ENCODE data around the gene ANKH.
"Not testable (repeated sequence)": the region's sequence is repeated elsewhere in the genome, so short reads cannot be mapped to it uniquely, and the experiment has no call there.

The ANKH gene

DNA sequence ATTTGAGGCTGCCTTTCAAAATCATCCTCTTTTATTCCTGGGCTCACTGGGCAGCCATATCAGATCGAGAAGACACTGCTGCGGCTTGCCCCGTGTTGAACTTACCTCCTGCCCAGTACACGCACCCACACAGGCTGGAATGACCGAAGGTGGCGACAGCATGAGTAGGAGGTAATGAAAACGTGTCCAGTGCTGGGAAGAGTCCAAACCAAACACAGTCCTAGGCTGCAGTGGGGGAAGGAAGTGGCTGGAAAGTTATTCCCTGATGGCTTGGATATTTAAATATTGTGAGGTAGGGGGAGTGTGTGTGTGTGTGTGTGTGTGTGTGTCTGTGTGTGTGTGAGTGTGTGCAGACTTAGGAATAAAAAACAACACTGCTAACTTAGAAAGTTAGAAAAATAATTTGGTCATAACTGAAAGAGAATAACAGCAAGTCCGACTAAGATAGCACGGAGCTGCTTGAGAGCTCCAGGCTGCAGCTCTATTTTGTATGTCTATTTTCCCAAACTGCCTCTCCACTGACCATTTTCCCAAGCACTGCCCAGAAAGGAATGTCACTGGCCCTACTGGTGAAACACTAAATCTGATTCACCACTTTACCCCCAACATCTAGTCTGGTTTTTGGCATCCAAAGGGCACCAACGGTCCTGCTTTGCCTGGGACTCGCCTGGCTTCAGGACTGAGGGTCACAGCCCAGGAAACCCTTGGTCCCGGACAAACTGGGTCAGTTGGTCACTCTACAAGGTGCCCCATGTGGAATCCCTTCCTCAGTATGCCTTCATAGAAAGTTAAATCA is 41.2 kb downstream of the ANKH start:
- Histone ChIP-seq H3K9me3 (ENCODE audit: control insufficient read depth in 1 of 2, low read length in 2 of 2) (no peaks in the 10 kb centered on the region), H3K9ac (ENCODE audit: low read depth in 1 of 2, low read length in 2 of 2) (no peak overlapping the region), H3K27me3 (ENCODE audit: control insufficient read depth in 1 of 2, insufficient read depth in 2 of 2, low read length in 2 of 2) (no peaks in the 10 kb centered on the region), H3K27ac (ENCODE audit: low read depth, low read length) (no peak overlapping the region), H3K36me3 (ENCODE audit: control insufficient read depth in 1 of 2, insufficient read depth in 2 of 2, low read length in 2 of 2) (peaks cover 0 to 3% of the 10 kb centered on the region in 2 donors), H3K4me3 (ENCODE audit: low read depth in 1 of 2, low read length in 2 of 2) (no peak overlapping the region), H3K4me1 (ENCODE audit: control insufficient read depth in 1 of 2, insufficient read depth in 2 of 2, low read length in 2 of 2) (no peaks in the 10 kb centered on the region)

DNA sequence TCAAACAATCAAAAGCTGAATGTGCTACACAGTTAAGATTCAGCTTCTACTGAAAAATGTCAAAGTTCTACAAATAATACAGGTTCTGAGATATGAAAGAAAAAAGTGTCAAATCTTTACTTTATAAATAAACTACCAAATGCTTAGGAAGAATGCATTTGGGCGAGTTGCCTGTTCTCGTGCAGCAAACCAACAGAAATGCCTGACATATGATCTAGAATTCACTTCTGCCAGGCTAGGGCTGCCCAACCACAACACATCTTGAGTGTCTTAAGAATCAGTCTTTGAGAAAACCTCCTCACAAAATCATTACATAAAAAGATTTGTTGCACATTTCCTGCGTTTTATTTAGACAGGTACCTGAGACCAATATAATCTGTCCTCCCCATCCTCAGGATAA is 42.2 kb downstream of the ANKH start:
- Histone ChIP-seq H3K27me3 (ENCODE audit: control insufficient read depth in 1 of 2, insufficient read depth in 2 of 2, low read length in 2 of 2) (no peaks in the 10 kb centered on the region), H3K36me3 (ENCODE audit: control insufficient read depth in 1 of 2, insufficient read depth in 2 of 2, low read length in 2 of 2) (peaks cover 0 to 3% of the 10 kb centered on the region in 2 donors), H3K4me1 (ENCODE audit: control insufficient read depth in 1 of 2, insufficient read depth in 2 of 2, low read length in 2 of 2) (no peaks in the 10 kb centered on the region), H3K9ac (ENCODE audit: low read depth in 1 of 2, low read length in 2 of 2) (no peak overlapping the region), H3K27ac (ENCODE audit: low read depth, low read length) (no peak overlapping the region), H3K4me3 (ENCODE audit: low read depth in 1 of 2, low read length in 2 of 2) (no peak overlapping the region), H3K9me3 (ENCODE audit: control insufficient read depth in 1 of 2, low read length in 2 of 2) (no peaks in the 10 kb centered on the region)

DNA sequence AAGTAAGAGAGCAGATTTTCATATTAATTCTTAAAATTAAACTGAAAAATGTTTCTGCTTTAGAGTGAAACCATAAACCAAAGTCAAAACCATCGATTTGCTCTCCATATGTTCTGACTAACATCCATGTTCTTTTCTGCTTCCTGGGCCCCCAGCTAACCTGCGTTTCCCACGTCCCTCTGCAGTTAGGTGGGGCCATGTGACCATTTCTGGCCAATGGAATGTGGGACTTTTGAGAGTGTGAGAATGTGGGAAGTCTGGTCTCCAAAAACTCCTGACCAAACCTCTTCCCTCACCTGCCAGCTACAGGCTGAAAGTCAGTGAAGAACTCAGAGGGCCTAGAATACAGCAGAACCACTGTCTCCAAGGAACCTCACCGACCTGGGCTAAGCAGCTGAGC is 44.9 kb downstream of the ANKH start:
- Histone ChIP-seq H3K27me3 (ENCODE audit: control insufficient read depth in 1 of 2, insufficient read depth in 2 of 2, low read length in 2 of 2) (no peaks in the 10 kb centered on the region), H3K4me1 (ENCODE audit: control insufficient read depth in 1 of 2, insufficient read depth in 2 of 2, low read length in 2 of 2) (peaks cover 0 to under 1% of the 10 kb centered on the region in 2 donors), H3K9me3 (ENCODE audit: control insufficient read depth in 1 of 2, low read length in 2 of 2) (no peaks in the 10 kb centered on the region), H3K4me3 (ENCODE audit: low read depth in 1 of 2, low read length in 2 of 2) (no peak overlapping the region), H3K36me3 (ENCODE audit: control insufficient read depth in 1 of 2, insufficient read depth in 2 of 2, low read length in 2 of 2) (peaks cover 0 to 3% of the 10 kb centered on the region in 2 donors), H3K27ac (ENCODE audit: low read depth, low read length) (no peak overlapping the region), H3K9ac (ENCODE audit: low read depth in 1 of 2, low read length in 2 of 2) (no peak overlapping the region)

DNA sequence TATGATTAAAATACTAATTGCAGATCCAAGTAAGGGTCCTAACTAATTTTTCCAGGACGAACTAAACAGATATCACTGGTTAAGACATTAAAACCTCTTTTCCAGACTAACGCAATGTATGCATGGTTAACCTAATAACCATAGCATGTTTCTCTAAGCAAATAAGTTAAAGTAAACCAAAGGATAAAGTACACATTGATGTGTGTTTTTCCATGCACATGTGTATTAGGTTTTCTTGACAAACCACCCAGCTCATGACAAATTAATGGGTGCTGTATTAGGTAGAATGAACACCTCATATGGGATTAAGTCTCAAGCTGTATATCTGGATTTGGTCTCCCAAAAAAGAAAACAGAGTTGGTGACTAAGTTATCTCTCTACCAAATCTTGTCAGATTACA is 45.6 kb downstream of the ANKH start:
- H3K9me3 ChIP-seq (ENCODE audit: control insufficient read depth in 1 of 2, low read length in 2 of 2): no peaks in the 10 kb centered on the region
- H3K36me3 ChIP-seq (ENCODE audit: control insufficient read depth in 1 of 2, insufficient read depth in 2 of 2, low read length in 2 of 2): peaks cover 0 to 3% of the 10 kb centered on the region in 2 donors
- no peak overlapping the region for H3K9ac ChIP-seq (ENCODE audit: low read depth in 1 of 2, low read length in 2 of 2)
- no peak overlapping the region for H3K27ac ChIP-seq (ENCODE audit: low read depth, low read length)
- no peak overlapping the region for H3K4me3 ChIP-seq (ENCODE audit: low read depth in 1 of 2, low read length in 2 of 2)
- H3K4me1 ChIP-seq (ENCODE audit: control insufficient read depth in 1 of 2, insufficient read depth in 2 of 2, low read length in 2 of 2): peaks cover 0 to 6% of the 10 kb centered on the region in 2 donors
- H3K27me3 ChIP-seq (ENCODE audit: control insufficient read depth in 1 of 2, insufficient read depth in 2 of 2, low read length in 2 of 2): no peaks in the 10 kb centered on the region

DNA sequence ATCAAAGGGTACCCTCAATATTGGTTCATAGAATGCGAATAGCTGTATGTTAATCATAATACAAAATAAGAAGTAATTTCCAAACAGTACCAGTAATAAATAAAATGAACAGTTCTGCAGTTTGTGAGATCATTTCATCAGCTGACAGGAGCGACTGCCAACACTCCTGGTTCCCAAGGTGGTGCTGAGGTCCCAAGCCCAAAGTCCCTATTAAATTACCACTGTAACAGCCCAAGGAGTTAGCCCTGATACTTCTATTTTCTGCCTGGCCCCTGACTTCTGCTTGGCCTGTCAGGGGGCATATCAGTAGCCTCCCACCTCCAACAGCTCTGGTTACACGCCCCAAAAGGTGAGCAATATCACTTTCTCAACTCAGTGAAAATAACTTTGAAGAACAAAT is 47.1 kb downstream of the ANKH start:
- Histone ChIP-seq H3K9ac (ENCODE audit: low read depth in 1 of 2, low read length in 2 of 2) (no peak overlapping the region), H3K36me3 (ENCODE audit: control insufficient read depth in 1 of 2, insufficient read depth in 2 of 2, low read length in 2 of 2) (peaks cover 0 to 3% of the 10 kb centered on the region in 2 donors), H3K4me3 (ENCODE audit: low read depth in 1 of 2, low read length in 2 of 2) (no peak overlapping the region), H3K27me3 (ENCODE audit: control insufficient read depth in 1 of 2, insufficient read depth in 2 of 2, low read length in 2 of 2) (no peaks in the 10 kb centered on the region), H3K4me1 (ENCODE audit: control insufficient read depth in 1 of 2, insufficient read depth in 2 of 2, low read length in 2 of 2) (peaks cover 0 to 6% of the 10 kb centered on the region in 2 donors), H3K9me3 (ENCODE audit: control insufficient read depth in 1 of 2, low read length in 2 of 2) (no peaks in the 10 kb centered on the region), H3K27ac (ENCODE audit: low read depth, low read length) (no peak overlapping the region)

DNA sequence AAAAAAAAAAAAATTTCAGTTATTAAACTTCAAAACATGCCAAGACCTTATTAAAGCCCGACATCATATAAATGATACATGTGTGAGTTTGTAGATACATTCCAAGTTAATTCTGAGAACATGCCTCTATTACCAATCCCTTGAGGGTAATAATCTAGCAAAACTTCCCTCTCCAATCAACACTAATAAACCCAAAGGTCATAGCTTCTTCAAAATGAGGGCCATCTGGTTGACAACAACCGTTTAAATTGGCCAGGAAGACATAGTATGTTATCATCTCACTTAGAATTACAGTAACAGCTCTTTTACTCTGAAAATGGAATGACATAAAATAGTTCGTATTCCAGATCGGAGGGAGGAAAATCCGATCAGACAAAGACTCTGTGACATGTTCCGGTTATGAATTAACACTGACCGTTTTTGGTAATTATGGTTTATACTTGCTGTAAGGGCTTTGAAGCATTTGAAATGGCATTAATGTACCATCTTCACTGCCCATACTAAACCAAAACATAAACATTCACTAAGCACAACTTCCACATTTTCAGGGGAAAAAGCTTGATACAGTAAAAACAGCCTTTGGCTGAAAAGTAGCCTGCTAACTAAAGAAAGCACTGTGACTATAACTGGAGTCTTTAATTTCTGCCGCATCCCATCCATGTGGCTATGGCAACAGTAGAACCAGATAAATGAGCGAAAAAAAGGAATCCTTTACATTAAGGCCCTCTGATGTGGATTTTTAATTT is 50.3 kb downstream of the ANKH start:
- Histone ChIP-seq H3K27me3 (ENCODE audit: control insufficient read depth in 1 of 2, insufficient read depth in 2 of 2, low read length in 2 of 2) (no peaks in the 10 kb centered on the region), H3K4me1 (ENCODE audit: control insufficient read depth in 1 of 2, insufficient read depth in 2 of 2, low read length in 2 of 2) (peaks cover 0 to 6% of the 10 kb centered on the region in 2 donors), H3K36me3 (ENCODE audit: control insufficient read depth in 1 of 2, insufficient read depth in 2 of 2, low read length in 2 of 2) (no peaks in the 10 kb centered on the region), H3K27ac (ENCODE audit: low read depth, low read length) (no peak overlapping the region), H3K9ac (ENCODE audit: low read depth in 1 of 2, low read length in 2 of 2) (no peak overlapping the region), H3K9me3 (ENCODE audit: control insufficient read depth in 1 of 2, low read length in 2 of 2) (no peaks in the 10 kb centered on the region), H3K4me3 (ENCODE audit: low read depth in 1 of 2, low read length in 2 of 2) (no peak overlapping the region)

DNA sequence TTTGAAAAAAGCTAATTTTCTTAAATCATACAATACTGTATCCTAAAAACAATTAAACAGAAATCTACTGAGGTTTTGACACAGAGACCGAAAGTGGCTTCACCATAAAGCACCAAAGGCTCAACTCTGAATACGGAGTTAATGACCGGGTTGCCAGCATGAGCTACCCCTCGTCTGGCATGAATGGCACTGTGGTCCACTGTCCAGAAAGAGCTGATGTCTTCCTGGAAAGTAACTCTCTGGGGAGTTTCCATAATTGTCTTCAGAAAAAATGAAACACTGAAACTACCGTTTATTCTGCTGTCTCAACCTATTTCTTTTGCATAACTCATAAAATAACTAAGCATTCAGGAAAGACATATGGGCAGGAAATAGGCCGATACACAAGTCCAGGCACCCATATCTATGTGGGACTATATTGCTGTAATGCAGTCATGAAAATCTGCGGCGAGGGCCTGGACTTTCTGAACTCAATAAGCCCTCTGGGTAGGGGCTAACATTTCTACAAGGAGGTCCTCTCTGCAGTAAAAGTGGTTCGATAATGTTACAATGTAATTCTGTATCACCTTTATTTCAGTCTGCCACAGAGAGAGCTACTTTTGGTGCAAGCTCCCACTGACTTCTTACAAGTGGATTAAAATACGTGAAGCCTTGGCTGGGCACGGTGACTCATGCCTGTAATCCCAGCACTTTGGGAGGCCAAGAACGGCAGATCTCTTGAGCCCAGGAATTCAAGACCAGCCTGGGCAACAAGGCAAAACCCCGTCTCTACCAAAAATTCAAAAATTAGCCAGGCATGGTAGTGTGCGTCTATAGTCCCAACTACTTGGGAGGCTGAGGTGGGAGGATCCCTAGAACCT is 52.4 kb downstream of the ANKH start:
- Histone ChIP-seq H3K27me3 (ENCODE audit: control insufficient read depth in 1 of 2, insufficient read depth in 2 of 2, low read length in 2 of 2) (no peaks in the 10 kb centered on the region), H3K4me1 (ENCODE audit: control insufficient read depth in 1 of 2, insufficient read depth in 2 of 2, low read length in 2 of 2) (peaks cover 0 to 6% of the 10 kb centered on the region in 2 donors), H3K9ac (ENCODE audit: low read depth in 1 of 2, low read length in 2 of 2) (no peak overlapping the region), H3K9me3 (ENCODE audit: control insufficient read depth in 1 of 2, low read length in 2 of 2) (no peaks in the 10 kb centered on the region), H3K4me3 (ENCODE audit: low read depth in 1 of 2, low read length in 2 of 2) (no peak overlapping the region), H3K27ac (ENCODE audit: low read depth, low read length) (no peak overlapping the region), H3K36me3 (ENCODE audit: control insufficient read depth in 1 of 2, insufficient read depth in 2 of 2, low read length in 2 of 2) (no peaks in the 10 kb centered on the region)

DNA sequence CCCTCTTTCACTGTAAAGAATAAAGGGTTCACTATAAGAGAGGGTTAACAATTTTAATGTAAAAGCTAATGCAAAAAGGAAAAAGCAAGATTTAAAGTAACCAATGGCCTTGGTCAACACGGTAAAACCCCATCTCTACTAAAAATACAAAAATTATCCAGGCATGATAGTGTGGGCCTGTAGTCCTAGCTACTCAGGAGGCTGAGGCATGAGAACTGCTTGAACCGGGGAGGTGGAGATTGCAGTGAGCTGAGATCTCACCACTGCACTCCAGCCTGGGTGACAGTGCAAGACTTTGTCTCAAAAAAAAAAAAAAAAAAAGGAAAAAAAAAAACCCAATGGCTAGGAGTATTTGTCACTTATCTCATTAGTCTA is 53.8 kb downstream of the ANKH start:
- H3K9me3 ChIP-seq (ENCODE audit: control insufficient read depth in 1 of 2, low read length in 2 of 2); H3K27me3 ChIP-seq (ENCODE audit: control insufficient read depth in 1 of 2, insufficient read depth in 2 of 2, low read length in 2 of 2); H3K36me3 ChIP-seq (ENCODE audit: control insufficient read depth in 1 of 2, insufficient read depth in 2 of 2, low read length in 2 of 2); H3K27ac ChIP-seq (ENCODE audit: low read depth, low read length); H3K9ac ChIP-seq (ENCODE audit: low read depth in 1 of 2, low read length in 2 of 2); H3K4me3 ChIP-seq (ENCODE audit: low read depth in 1 of 2, low read length in 2 of 2); H3K4me1 ChIP-seq (ENCODE audit: control insufficient read depth in 1 of 2, insufficient read depth in 2 of 2, low read length in 2 of 2): not testable (repeated sequence)

DNA sequence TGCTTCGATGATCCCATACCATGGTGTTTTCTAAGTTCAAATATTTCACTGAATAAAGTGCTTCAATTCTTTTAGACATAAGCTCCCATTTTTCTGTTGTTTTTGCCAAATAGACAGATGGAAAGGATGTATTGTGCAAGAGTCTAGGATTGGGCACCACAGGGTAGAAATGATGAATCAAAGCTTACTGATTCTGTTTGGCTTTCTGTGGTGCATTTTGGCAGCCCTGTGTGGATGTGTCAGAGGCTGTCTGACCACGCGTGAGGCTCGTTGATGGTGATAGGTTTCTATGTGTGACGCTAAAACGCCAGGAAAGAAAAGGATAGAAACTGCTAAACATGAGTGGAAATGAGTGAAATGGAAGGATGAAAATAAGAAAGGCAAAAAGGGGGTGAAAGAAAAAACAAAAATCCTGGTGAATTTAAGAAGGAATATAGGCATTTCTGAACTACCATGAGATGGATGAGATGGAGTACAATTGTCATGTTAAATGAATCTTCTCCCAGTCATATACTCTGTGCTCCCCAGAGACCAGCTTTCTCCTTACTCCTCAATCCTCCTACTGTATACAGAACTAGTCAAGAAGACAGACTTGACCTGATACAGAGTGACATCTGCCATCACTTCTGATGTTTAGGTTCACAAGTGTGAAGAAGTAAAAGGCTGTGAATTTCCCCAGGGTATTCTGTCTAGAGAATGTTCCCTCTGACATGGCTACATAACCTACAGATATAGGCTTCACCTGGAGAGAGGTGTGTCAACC is 54.4 kb downstream of the ANKH start:
- H3K27me3 ChIP-seq (ENCODE audit: control insufficient read depth in 1 of 2, insufficient read depth in 2 of 2, low read length in 2 of 2): no peaks in the 10 kb centered on the region
- H3K9ac ChIP-seq (ENCODE audit: low read depth in 1 of 2, low read length in 2 of 2): no peak overlapping the region
- H3K9me3 ChIP-seq (ENCODE audit: control insufficient read depth in 1 of 2, low read length in 2 of 2): no peaks in the 10 kb centered on the region
- H3K36me3 ChIP-seq (ENCODE audit: control insufficient read depth in 1 of 2, insufficient read depth in 2 of 2, low read length in 2 of 2): no peaks in the 10 kb centered on the region
- H3K4me3 ChIP-seq (ENCODE audit: low read depth in 1 of 2, low read length in 2 of 2): no peak overlapping the region
- peaks cover 0 to 6% of the 10 kb centered on the region in 2 donors for H3K4me1 ChIP-seq (ENCODE audit: control insufficient read depth in 1 of 2, insufficient read depth in 2 of 2, low read length in 2 of 2)
- H3K27ac ChIP-seq (ENCODE audit: low read depth, low read length): no peak overlapping the region

Data from duodenal mucosa (tissue), 2 donors.